Ascending aorta (tissue), 2 donors: ENCODE measurements around the gene DLX3. TPM values are rescaled to one million over a fixed set of nuclear protein-coding genes. Genes with fewer than 3 reads are reported as not detected.

Source experiments
- DNase-seq, 2 donors: peaks; one replicate each; pipeline ENCODE4 v3.0.0-alpha.2; 2019; ENCODE audit warnings: low spot score in 2 of 2
- H3K27ac ChIP-seq, 2 donors: fragments of 200-600 bp; sonication (generic); one replicate each; pipeline ENCODE4 v1.5.1; 2016 to 2017; ENCODE audit warnings: mild to moderate bottlenecking in 1 of 2
- H3K27me3 ChIP-seq: fragments of 200-600 bp; sonication (generic); one replicate; pipeline ENCODE4 v1.5.1; 2017
- H3K36me3 ChIP-seq, 2 donors: fragments of 200-600 bp; sonication (generic); one replicate each; pipeline ENCODE4 v1.5.1; 2016
- H3K4me1 ChIP-seq, 2 donors: fragments of 200-600 bp; sonication (generic); one replicate each; pipeline ENCODE4 v1.5.1; 2016 to 2017; ENCODE audit warnings: mild to moderate bottlenecking in 1 of 2
- H3K4me3 ChIP-seq, 2 donors: fragments of 200-600 bp; sonication (generic); one replicate each; pipeline ENCODE4 v1.5.1; 2016 to 2017; ENCODE audit warnings: mild to moderate bottlenecking in 1 of 2
- H3K9me3 ChIP-seq, 2 donors: fragments of 200-600 bp; sonication (generic); one replicate each; pipeline ENCODE4 v1.5.1; 2016
- CTCF ChIP-seq, 3 experiments: fragments of 200-600 bp in 2 of 3; fragments of 450-650 bp in 1 of 3; sonication (generic) in 2 of 3; IDR thresholded peaks; one replicate each; pipeline ENCODE4 v1.5.1; 2016 to 2019; ENCODE audit warnings: antibody characterized with exemption in 3 of 3, mild to moderate bottlenecking in 1 of 3, moderate library complexity in 1 of 3
- intact Hi-C: fragments of 100-400 bp; cut with DNase I; formaldehyde crosslinking; loops from one replicate; pipeline ENCODE4 v1.15.1; 2023
- total RNA-seq: library from RNA; depleted of rRNA; stranded (reverse); fragments of >200 nt; gene quantifications from one replicate; pipeline ENCODE4 v1.1.0, GENCODE V29; 2016

The DLX3 gene
- total RNA-seq, 1 donor from 2014 or later = 1.6 TPM

- Histone ChIP-seq H3K27ac (no peak overlapping the region), H3K9me3 (no peaks in the 10 kb centered on the region), H3K4me1 (no peaks in the 10 kb centered on the region), H3K27me3 (no peaks in the 10 kb centered on the region), H3K36me3 (no peaks in the 10 kb centered on the region), H3K4me3 (no peak overlapping the region)
- intact Hi-C loops = no loop called here
- TF ChIP-seq CTCF (IDR thresholded peaks at IDR 0.05) = no peak
- DNase-seq = no peak
Measured at GRCh38 chr17:49955157-49955556, 39.9 kb downstream of the DLX3 start.

GRCh38 chr17:49952912-49953497 is 42.0 kb downstream of the DLX3 start:
- H3K9me3 ChIP-seq = no peaks in the 10 kb centered on the region
- no peak overlapping the region for H3K27ac ChIP-seq
- H3K27me3 ChIP-seq = no peaks in the 10 kb centered on the region
- no peak for DNase-seq
- no peak for TF ChIP-seq CTCF (IDR thresholded peaks at IDR 0.05)
- intact Hi-C loops = loop anchor here (1.0 kb wide), 1 partner anchor 43 kb away; no protein-coding TSS in a partner anchor
- H3K4me1 ChIP-seq = no peaks in the 10 kb centered on the region
- no peaks in the 10 kb centered on the region for H3K36me3 ChIP-seq
- H3K4me3 ChIP-seq = no peak overlapping the region

- no peaks in the 10 kb centered on the region for H3K4me1 ChIP-seq
- peak; percentile 23 to 84 for DNase-seq
- no peak overlapping the region for H3K4me3 ChIP-seq
- no peaks in the 10 kb centered on the region for H3K36me3 ChIP-seq
- TF ChIP-seq CTCF (IDR thresholded peaks at IDR 0.05) = peak; percentile 68 to 82 (median 71)
- H3K27me3 ChIP-seq = no peaks in the 10 kb centered on the region
- intact Hi-C loops = loop anchor here (1.0 kb wide), 1 partner anchor 44 kb away; no protein-coding TSS in a partner anchor
- H3K27ac ChIP-seq = no peak overlapping the region
- H3K9me3 ChIP-seq = no peaks in the 10 kb centered on the region
Measured at GRCh38 chr17:49952209-49952911, 42.7 kb downstream of the DLX3 start.

- no peak overlapping the region for H3K27ac ChIP-seq
- no peak for TF ChIP-seq CTCF (IDR thresholded peaks at IDR 0.05)
- no peaks in the 10 kb centered on the region for H3K9me3 ChIP-seq
- H3K27me3 ChIP-seq = no peaks in the 10 kb centered on the region
- DNase-seq = no peak
- intact Hi-C loops = loop anchor here (1.0 kb wide), 1 partner anchor 45 kb away; no protein-coding TSS in a partner anchor
- no peak overlapping the region for H3K4me3 ChIP-seq
- no peaks in the 10 kb centered on the region for H3K4me1 ChIP-seq
- no peaks in the 10 kb centered on the region for H3K36me3 ChIP-seq
Measured at GRCh38 chr17:49951362-49952082, 43.5 kb downstream of the DLX3 start.

GRCh38 chr17:49949634-49950033 is 45.4 kb downstream of the DLX3 start:
- H3K27me3 ChIP-seq = no peaks in the 10 kb centered on the region

More at GRCh38 chr17:49949634-49950033, 45.4 kb downstream of the DLX3 start:
- intact Hi-C loops = no loop called here
- Histone ChIP-seq H3K4me3 (no peak overlapping the region), H3K27ac (no peak overlapping the region), H3K36me3 (no peaks in the 10 kb centered on the region), H3K4me1 (no peaks in the 10 kb centered on the region), H3K9me3 (no peaks in the 10 kb centered on the region)
- DNase-seq = no peak
- TF ChIP-seq CTCF (IDR thresholded peaks at IDR 0.05) = no peak
